Limb (tissue), 2 donors: Measurements from ENCODE around the gene VPS54.
A peak's percentile ranks its signal among the peaks of the same experiment; 100 is the strongest.

Source experiments
- DNase-seq, 2 donors: peaks; one replicate each; pipeline ENCODE4 v3.0.0-alpha.2; 2016; ENCODE audit errors: extremely low spot score in 2 of 2

Gene VPS54

GRCh38 chr2:64019083-64019974, at the start of gene VPS54:
VPS54 (minus strand) TSS chr2:64019428; CDS start chr2:63983999, 35,429 bp downstream.
- DNase-seq, result peak; percentile 54 to 87

- no peak for DNase-seq
Observed at GRCh38 chr2:64067326-64067725, 48.1 kb upstream of the VPS54 start.

- DNase-seq, result no peak
Observed at GRCh38 chr2:64065516-64065915, 46.3 kb upstream of the VPS54 start.

GRCh38 chr2:64063924-64064331, 44.7 kb upstream of the VPS54 start:
- DNase-seq, result no peak

- DNase-seq, result no peak
Observed at GRCh38 chr2:64063454-64063853, 44.2 kb upstream of the VPS54 start.

- DNase-seq, result no peak
Observed at GRCh38 chr2:64062840-64063239, 43.6 kb upstream of the VPS54 start.

- no peak for DNase-seq
Observed at GRCh38 chr2:64059270-64059669, 40.0 kb upstream of the VPS54 start.

GRCh38 chr2:64056021-64056420, 36.8 kb upstream of the VPS54 start:
- DNase-seq, result no peak

GRCh38 chr2:64054161-64054915, 35.1 kb upstream of the VPS54 start:
- DNase-seq, result no peak

GRCh38 chr2:64052463-64053241, 33.4 kb upstream of the VPS54 start:
- no peak for DNase-seq

GRCh38 chr2:64049633-64050220, 30.5 kb upstream of the VPS54 start:
- DNase-seq, result peak; percentile 73 to 75

GRCh38 chr2:64045938-64046337, 26.7 kb upstream of the VPS54 start:
- DNase-seq, result no peak

- DNase-seq, result no peak
Observed at GRCh38 chr2:64040161-64040560, 20.9 kb upstream of the VPS54 start.

GRCh38 chr2:64036034-64036705, 16.9 kb upstream of the VPS54 start:
- no peak for DNase-seq

GRCh38 chr2:64035072-64035942, 16.1 kb upstream of the VPS54 start:
- peak in 1 of 2 donors; percentile 39 for DNase-seq

GRCh38 chr2:64029116-64029665, 10.0 kb upstream of the VPS54 start:
- no peak for DNase-seq

GRCh38 chr2:64025741-64026140, 6.5 kb upstream of the VPS54 start:
- DNase-seq, result no peak

GRCh38 chr2:64024259-64024949, 5.2 kb upstream of the VPS54 start:
- DNase-seq, result no peak
